ENCODE results near the gene IL6R. TPM values are rescaled to one million over a fixed set of nuclear protein-coding genes. Genes with fewer than 3 reads are reported as not detected.

The IL6R gene
- total and polyA plus RNA-seq, 4 donors, result 18.8 to 67.6 (median 35.3) TPM

DNA sequence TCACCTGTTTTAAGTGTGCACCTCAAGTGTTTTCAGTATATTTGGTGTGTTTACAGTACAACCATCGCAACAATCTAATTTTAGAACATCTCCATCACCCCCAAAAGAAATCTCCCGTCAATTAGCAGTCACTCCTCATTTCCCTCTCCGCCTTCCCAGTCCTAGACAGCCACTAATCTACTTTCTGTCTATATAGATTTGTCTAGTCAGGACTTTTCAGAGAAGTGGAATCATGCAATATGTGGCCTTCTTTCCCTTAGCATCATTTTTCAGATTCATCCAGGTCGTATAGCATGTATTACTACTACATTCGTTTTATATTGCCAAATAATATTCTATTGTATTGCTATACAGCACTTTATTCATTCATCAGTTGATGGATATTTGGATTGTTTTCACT lies 98.8 kb downstream of the IL6R start:
- no peak overlapping the region for H3K4me3 ChIP-seq (ENCODE audit: low read depth in 1 of 3, low read length in 3 of 3)
- no peaks in the 10 kb centered on the region for H3K27me3 ChIP-seq (ENCODE audit: control insufficient read depth in 4 of 4, insufficient read depth in 4 of 4, low read length in 3 of 4)
- peaks cover 0 to 1% (median 0%) of the 10 kb centered on the region in 4 donors for H3K36me3 ChIP-seq (ENCODE audit: control insufficient read depth in 4 of 4, insufficient read depth in 3 of 4, low read depth in 1 of 4, low read length in 3 of 4)
- no peak overlapping the region for H3K9ac ChIP-seq (ENCODE audit: low read depth in 1 of 2, low read length in 2 of 2)
- TF ChIP-seq YY1 (IDR thresholded peaks at IDR 0.05) (no peak), FOXA2 (IDR thresholded peaks at IDR 0.05) (no peak), NR2F2 (IDR thresholded peaks at IDR 0.05) (no peak), HNF4A (conservative IDR thresholded peaks at IDR 0.05) (no peak), EGR1 (IDR thresholded peaks at IDR 0.05; ENCODE audit: low read depth in 2 of 2) (no peak)
- TF ChIP-seq, protein P1, sequence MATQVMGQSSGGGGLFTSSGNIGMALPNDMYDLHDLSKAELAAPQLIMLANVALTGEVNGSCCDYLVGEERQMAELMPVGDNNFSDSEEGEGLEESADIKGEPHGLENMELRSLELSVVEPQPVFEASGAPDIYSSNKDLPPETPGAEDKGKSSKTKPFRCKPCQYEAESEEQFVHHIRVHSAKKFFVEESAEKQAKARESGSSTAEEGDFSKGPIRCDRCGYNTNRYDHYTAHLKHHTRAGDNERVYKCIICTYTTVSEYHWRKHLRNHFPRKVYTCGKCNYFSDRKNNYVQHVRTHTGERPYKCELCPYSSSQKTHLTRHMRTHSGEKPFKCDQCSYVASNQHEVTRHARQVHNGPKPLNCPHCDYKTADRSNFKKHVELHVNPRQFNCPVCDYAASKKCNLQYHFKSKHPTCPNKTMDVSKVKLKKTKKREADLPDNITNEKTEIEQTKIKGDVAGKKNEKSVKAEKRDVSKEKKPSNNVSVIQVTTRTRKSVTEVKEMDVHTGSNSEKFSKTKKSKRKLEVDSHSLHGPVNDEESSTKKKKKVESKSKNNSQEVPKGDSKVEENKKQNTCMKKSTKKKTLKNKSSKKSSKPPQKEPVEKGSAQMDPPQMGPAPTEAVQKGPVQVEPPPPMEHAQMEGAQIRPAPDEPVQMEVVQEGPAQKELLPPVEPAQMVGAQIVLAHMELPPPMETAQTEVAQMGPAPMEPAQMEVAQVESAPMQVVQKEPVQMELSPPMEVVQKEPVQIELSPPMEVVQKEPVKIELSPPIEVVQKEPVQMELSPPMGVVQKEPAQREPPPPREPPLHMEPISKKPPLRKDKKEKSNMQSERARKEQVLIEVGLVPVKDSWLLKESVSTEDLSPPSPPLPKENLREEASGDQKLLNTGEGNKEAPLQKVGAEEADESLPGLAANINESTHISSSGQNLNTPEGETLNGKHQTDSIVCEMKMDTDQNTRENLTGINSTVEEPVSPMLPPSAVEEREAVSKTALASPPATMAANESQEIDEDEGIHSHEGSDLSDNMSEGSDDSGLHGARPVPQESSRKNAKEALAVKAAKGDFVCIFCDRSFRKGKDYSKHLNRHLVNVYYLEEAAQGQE (IDR thresholded peaks at IDR 0.05), result no peak
- TF ChIP-seq, protein P2, sequence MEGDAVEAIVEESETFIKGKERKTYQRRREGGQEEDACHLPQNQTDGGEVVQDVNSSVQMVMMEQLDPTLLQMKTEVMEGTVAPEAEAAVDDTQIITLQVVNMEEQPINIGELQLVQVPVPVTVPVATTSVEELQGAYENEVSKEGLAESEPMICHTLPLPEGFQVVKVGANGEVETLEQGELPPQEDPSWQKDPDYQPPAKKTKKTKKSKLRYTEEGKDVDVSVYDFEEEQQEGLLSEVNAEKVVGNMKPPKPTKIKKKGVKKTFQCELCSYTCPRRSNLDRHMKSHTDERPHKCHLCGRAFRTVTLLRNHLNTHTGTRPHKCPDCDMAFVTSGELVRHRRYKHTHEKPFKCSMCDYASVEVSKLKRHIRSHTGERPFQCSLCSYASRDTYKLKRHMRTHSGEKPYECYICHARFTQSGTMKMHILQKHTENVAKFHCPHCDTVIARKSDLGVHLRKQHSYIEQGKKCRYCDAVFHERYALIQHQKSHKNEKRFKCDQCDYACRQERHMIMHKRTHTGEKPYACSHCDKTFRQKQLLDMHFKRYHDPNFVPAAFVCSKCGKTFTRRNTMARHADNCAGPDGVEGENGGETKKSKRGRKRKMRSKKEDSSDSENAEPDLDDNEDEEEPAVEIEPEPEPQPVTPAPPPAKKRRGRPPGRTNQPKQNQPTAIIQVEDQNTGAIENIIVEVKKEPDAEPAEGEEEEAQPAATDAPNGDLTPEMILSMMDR (IDR thresholded peaks at IDR 0.05; ENCODE audit: low read depth, low read length, missing input control), result no peak
- H3K9me3 ChIP-seq (ENCODE audit: control insufficient read depth in 4 of 4, low read length in 3 of 4), result peaks cover 0 to 2% (median 0%) of the 10 kb centered on the region in 4 donors
- no peak overlapping the region for H3K27ac ChIP-seq (ENCODE audit: low read depth in 1 of 2, low read length in 2 of 2)
- H3K4me1 ChIP-seq (ENCODE audit: control insufficient read depth in 4 of 4, insufficient read depth in 4 of 4, low read length in 3 of 4), result peaks cover 4 to 12% (median 8%) of the 10 kb centered on the region in 4 donors
- DNase-seq (ENCODE audit: low spot score), result no peak
- 83% methylated on average over 5 of the region's 5 CpGs for WGBS

DNA sequence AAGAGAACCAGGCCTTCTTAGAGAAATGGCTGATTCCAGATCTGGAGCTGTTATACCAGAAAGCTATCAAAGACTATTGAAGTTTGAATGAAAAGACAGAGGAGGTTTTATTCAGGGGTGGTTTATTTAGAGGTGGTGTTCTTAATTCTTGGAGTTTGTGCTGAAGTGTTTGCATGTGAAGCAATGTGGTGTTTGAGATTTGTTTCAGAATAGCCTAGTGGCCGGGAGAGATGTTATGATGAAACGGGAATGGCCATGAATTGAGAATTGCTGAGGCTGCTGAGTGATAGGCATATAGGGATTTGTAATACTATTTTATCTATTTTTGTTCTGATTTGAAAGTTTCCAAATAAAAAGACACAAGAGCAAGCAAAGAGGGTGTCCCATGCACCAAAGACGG lies 107.6 kb downstream of the IL6R start:
- TF ChIP-seq, protein P3, sequence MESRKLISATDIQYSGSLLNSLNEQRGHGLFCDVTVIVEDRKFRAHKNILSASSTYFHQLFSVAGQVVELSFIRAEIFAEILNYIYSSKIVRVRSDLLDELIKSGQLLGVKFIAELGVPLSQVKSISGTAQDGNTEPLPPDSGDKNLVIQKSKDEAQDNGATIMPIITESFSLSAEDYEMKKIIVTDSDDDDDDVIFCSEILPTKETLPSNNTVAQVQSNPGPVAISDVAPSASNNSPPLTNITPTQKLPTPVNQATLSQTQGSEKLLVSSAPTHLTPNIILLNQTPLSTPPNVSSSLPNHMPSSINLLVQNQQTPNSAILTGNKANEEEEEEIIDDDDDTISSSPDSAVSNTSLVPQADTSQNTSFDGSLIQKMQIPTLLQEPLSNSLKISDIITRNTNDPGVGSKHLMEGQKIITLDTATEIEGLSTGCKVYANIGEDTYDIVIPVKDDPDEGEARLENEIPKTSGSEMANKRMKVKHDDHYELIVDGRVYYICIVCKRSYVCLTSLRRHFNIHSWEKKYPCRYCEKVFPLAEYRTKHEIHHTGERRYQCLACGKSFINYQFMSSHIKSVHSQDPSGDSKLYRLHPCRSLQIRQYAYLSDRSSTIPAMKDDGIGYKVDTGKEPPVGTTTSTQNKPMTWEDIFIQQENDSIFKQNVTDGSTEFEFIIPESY (IDR thresholded peaks at IDR 0.05), result no peak
- TF ChIP-seq HNF4A (conservative IDR thresholded peaks at IDR 0.05), result no peak
- TF ChIP-seq, protein P2 (IDR thresholded peaks at IDR 0.05; ENCODE audit: low read depth, low read length, missing input control), result no peak
- TF ChIP-seq SP1 (IDR thresholded peaks at IDR 0.05), result no peak
- TF ChIP-seq, protein P4, sequence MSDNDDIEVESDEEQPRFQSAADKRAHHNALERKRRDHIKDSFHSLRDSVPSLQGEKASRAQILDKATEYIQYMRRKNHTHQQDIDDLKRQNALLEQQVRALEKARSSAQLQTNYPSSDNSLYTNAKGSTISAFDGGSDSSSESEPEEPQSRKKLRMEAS (IDR thresholded peaks at IDR 0.05), result no peak
- TF ChIP-seq RAD21 (IDR thresholded peaks at IDR 0.05), result no peak
- TF ChIP-seq RXRA (IDR thresholded peaks at IDR 0.05), result no peak
- TF ChIP-seq HNF4G (IDR thresholded peaks at IDR 0.05), result no peak
- TF ChIP-seq TAF1 (conservative IDR thresholded peaks at IDR 0.05), result no peak
- TF ChIP-seq YY1 (IDR thresholded peaks at IDR 0.05), result no peak
- no peak for TF ChIP-seq FOXA2 (IDR thresholded peaks at IDR 0.05)
- no peak for TF ChIP-seq FOXA1 (IDR thresholded peaks at IDR 0.05)
- TF ChIP-seq, protein P1 (IDR thresholded peaks at IDR 0.05), result no peak
- no peak overlapping the region for H3K9ac ChIP-seq (ENCODE audit: low read depth in 1 of 2, low read length in 2 of 2)
- H3K27ac ChIP-seq (ENCODE audit: low read depth in 1 of 2, low read length in 2 of 2), result no peak overlapping the region
- DNase-seq (ENCODE audit: low spot score), result no peak
- H3K4me1 ChIP-seq (ENCODE audit: control insufficient read depth in 4 of 4, insufficient read depth in 4 of 4, low read length in 3 of 4), result no peaks in the 10 kb centered on the region
- 82% methylated on average over 3 of the region's 3 CpGs for whole genome bisulfite sequencing
- no peaks in the 10 kb centered on the region for H3K27me3 ChIP-seq (ENCODE audit: control insufficient read depth in 4 of 4, insufficient read depth in 4 of 4, low read length in 3 of 4)
- no peaks in the 10 kb centered on the region for H3K36me3 ChIP-seq (ENCODE audit: control insufficient read depth in 4 of 4, insufficient read depth in 3 of 4, low read depth in 1 of 4, low read length in 3 of 4)
- no peaks in the 10 kb centered on the region for H3K9me3 ChIP-seq (ENCODE audit: control insufficient read depth in 4 of 4, low read length in 3 of 4)
- no peak overlapping the region for H3K4me3 ChIP-seq (ENCODE audit: low read depth in 1 of 3, low read length in 3 of 3)

Data from liver (tissue), 9 donors.